Heart right ventricle (tissue), 16 donors: ENCODE data around the gene SGCB. TPM values are rescaled to one million over a fixed set of nuclear protein-coding genes. Genes with fewer than 3 reads are reported as not detected.

Experiments
- ATAC-seq, 8 donors: fragments of 200-7000 bp; cut with Tn5 transposase; one replicate each; pipeline ENCODE4 v1.9.1; 2020; ENCODE audit warnings: mild to moderate bottlenecking in 8 of 8, moderate library complexity in 8 of 8, moderate number of reproducible peaks in 1 of 8
- DNase-seq, 2 donors: peaks; one replicate each; pipeline ENCODE4 v3.0.0-alpha.2; 2020
- H3K27ac ChIP-seq, 10 donors: fragments of 200-600 bp; sonication (generic) in 2 of 10; one replicate each; pipeline versions ENCODE4 v1.5.0 to v1.8.0; 2020 to 2022; ENCODE audit warnings: mild to moderate bottlenecking in 3 of 10
- H3K27me3 ChIP-seq, 7 donors: fragments of 200-600 bp; one replicate each; pipeline ENCODE4 v1.8.0; 2021 to 2022; ENCODE audit warnings: mild to moderate bottlenecking in 2 of 7
- H3K36me3 ChIP-seq, 9 donors: fragments of 200-600 bp; sonication (generic) in 1 of 9; one replicate each; pipeline versions ENCODE4 v1.5.0 to v1.8.0; 2020 to 2022; ENCODE audit warnings: mild to moderate bottlenecking in 2 of 9
- H3K4me1 ChIP-seq, 9 donors: fragments of 200-600 bp; sonication (generic) in 1 of 9; one replicate each; pipeline versions ENCODE4 v1.5.0 to v1.8.0; 2020 to 2022; ENCODE audit warnings: mild to moderate bottlenecking in 4 of 9
- H3K4me3 ChIP-seq, 10 donors: fragments of 200-600 bp; sonication (generic) in 2 of 10; one replicate each; pipeline versions ENCODE4 v1.5.0 to v1.8.0; 2020 to 2022; ENCODE audit warnings: mild to moderate bottlenecking in 7 of 10, moderate library complexity in 2 of 10
- H3K9me3 ChIP-seq, 11 donors: fragments of 200-600 bp in 10 of 11; sonication (generic) in 2 of 11; one replicate each; pipeline versions ENCODE4 v1.5.0 to v1.8.0; 2013 to 2022; ENCODE audit warnings: mild to moderate bottlenecking in 2 of 11, control low read depth in 1 of 11, moderate library complexity in 1 of 11
- CTCF ChIP-seq, 9 donors: fragments of 200-600 bp; sonication (generic) in 2 of 9; IDR thresholded peaks; one replicate each; pipeline versions ENCODE4 v1.5.0 to v1.8.0; 2021 to 2022; ENCODE audit warnings: antibody characterized with exemption in 9 of 9, mild to moderate bottlenecking in 5 of 9, moderate library complexity in 1 of 9
- WGBS, 2 donors: extraction: QIAGEN DNeasy Blood & Tissue Kit; methylation state at CpG; one replicate each; pipeline ENCODE4 v1.1.7; 2013; ENCODE audit warnings: inconsistent platforms in 1 of 2; 5-methylcytosine and 5-hydroxymethylcytosine counted together
- intact Hi-C, 10 donors: fragments of 100-400 bp; cut with DNase I; formaldehyde crosslinking; loops; one replicate each; pipeline versions ENCODE4 v1.11.1 to v1.14.2; 2022
- polyA plus RNA-seq, 2 donors: library from polyadenylated mRNA; stranded (reverse); fragments of 200-250 nt; gene quantifications; one replicate each; pipeline ENCODE4 v1.2.3, GENCODE V29; 2013
- total RNA-seq, 10 donors: library from RNA; stranded (reverse); fragmentation: NEBNext Ultra II Directional in 3 of 10; extraction: Animal tissue kit (Norgen Biotek cat#: 25700) in 3 of 10; gene quantifications; one replicate each; pipeline versions ENCODE4 v1.2.1 to v1.2.4, GENCODE V29; 2021 to 2023
- donor health status: Arrhythmogenic right ventricular cardiomyopathy.
- donor health status: ischemic (EF 13 %, LVEDD 7.1; RV severe dilation, severe dysfunction).
- donor health status: healthy with polysubstance abuse.
- donor health status: DM: no; HTN: yes; CAD: no.
- donor health status: DM: no; HTN: no; CAD: no.
- donor health status: ischemic (EF 25% LVEDD 6.9; RV normal size, moderate dysfunction).
- donor health status: ischemic (EF 25% LVEDD 5.7; RV mildly dilated, moderate dysfunction).
- donor health status: healthy.
- donor health status: DM: yes; HTN: yes; CAD: no.
- donor health status: Ischemic cardiomyopathy.
- donor health status: ischemic (EF 35%, LVEDD 5.7; RV mildly dilated, moderate dysfunction).
- donor health status: nonischemic (EF 11% LVEDD 7.7; RV severe dilation, severe dysfunction).
- donor health status: DM: yes; HTN: yes; CAD: no.
- donor health status: PGD.
- donor health status: ischemic (EF 29% LVEDD 5.4; RV normal size, mild dysfunction).
- donor health status: nonischemic (EF 23%, LVEDD 6.1; RV moderate dilation, normal function).

SGCB gene
- total and polyA plus RNA-seq, 12 donors, result 14.3 to 124 (median 89.4) TPM

GRCh38 chr4:52006887-52007286, 31.2 kb downstream of the SGCB start:
- 97 to 98% methylated on average over 4 of the region's 4 CpGs for WGBS, 2 donors
- no peak for ATAC-seq
- intact Hi-C loops, result no loop called here

GRCh38 chr4:52005604-52006273, 32.4 kb downstream of the SGCB start:
- no peaks in the 10 kb centered on the region for H3K4me1 ChIP-seq

More at GRCh38 chr4:52006887-52007286, 31.2 kb downstream of the SGCB start:
- H3K27ac ChIP-seq, result no peak overlapping the region
- H3K4me3 ChIP-seq, result no peak overlapping the region
- TF ChIP-seq CTCF (IDR thresholded peaks at IDR 0.05), result no peak
- peaks cover 0 to 26% (median 0%) of the 10 kb centered on the region in 9 donors for H3K36me3 ChIP-seq
- H3K9me3 ChIP-seq, result peaks cover 0 to 4% (median 0%) of the 10 kb centered on the region in 11 donors
- DNase-seq, result no peak
- H3K27me3 ChIP-seq, result no peaks in the 10 kb centered on the region
- H3K4me1 ChIP-seq, result no peaks in the 10 kb centered on the region

DNA sequence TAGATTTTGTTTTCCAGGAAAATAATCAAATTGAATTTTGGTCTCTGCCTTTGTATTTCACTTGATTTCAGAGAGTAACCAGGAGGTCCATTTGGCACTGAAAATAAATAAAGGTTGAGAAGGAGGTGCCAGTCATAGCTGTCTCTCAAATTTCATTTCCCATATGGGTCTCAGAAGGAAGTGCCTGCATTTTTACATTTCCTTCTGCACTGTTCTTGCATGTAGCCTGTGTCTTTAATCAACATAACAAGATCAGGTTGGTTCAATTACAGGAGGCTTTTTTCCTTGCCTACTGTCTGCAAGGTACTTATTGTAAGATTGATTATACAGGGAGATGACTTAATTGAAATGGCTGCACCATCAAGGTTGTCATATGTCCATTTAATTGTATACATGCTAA, 33.7 kb downstream of the SGCB start:
- TF ChIP-seq CTCF (IDR thresholded peaks at IDR 0.05), result no peak
- no peaks in the 10 kb centered on the region for H3K4me1 ChIP-seq
- no peak for ATAC-seq
- H3K27me3 ChIP-seq, result no peaks in the 10 kb centered on the region
- intact Hi-C loops, result no loop called here
- H3K4me3 ChIP-seq, result no peak overlapping the region
- peaks cover 0 to 4% (median 0%) of the 10 kb centered on the region in 11 donors for H3K9me3 ChIP-seq
- H3K36me3 ChIP-seq, result peaks cover 0 to 7% (median 0%) of the 10 kb centered on the region in 9 donors
- DNase-seq, result no peak
- H3K27ac ChIP-seq, result no peak overlapping the region

More at GRCh38 chr4:52005604-52006273, 32.4 kb downstream of the SGCB start:
- peaks cover 0 to 4% (median 0%) of the 10 kb centered on the region in 11 donors for H3K9me3 ChIP-seq
- WGBS, 2 donors, result 91 to 93% methylated on average over 1 of the region's 2 CpGs
- H3K27ac ChIP-seq, result no peak overlapping the region
- no peak overlapping the region for H3K4me3 ChIP-seq
- no peak for TF ChIP-seq CTCF (IDR thresholded peaks at IDR 0.05)
- intact Hi-C loops, result no loop called here
- ATAC-seq (no peak), DNase-seq (no peak)
- H3K36me3 ChIP-seq, result peaks cover 0 to 14% (median 0%) of the 10 kb centered on the region in 9 donors
- no peaks in the 10 kb centered on the region for H3K27me3 ChIP-seq

DNA sequence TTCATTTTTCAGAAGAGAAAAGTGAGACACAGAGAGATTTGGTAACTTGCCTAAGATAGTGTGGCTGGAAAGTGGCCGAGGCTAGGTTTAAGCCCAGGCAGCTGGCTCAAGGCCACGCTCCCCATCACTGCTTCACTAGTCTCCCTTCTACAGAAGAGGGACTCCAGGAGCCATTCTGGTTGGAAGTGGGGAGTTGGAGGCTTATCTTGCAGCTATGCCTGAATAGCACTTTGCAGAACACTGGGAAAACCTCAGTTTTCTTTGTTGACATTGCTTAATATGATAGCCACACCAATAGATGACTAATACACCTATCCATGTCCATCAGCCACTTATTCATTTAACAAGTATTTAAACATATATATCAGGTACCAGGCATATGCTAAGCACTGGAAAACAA, 36.5 kb downstream of the SGCB start:
- no peak for TF ChIP-seq CTCF (IDR thresholded peaks at IDR 0.05)
- ATAC-seq (no peak), DNase-seq (no peak)
- Histone ChIP-seq H3K9me3 (no peaks in the 10 kb centered on the region), H3K27ac (no peak overlapping the region), H3K4me1 (no peaks in the 10 kb centered on the region), H3K36me3 (peaks cover 0 to 3% (median 0%) of the 10 kb centered on the region in 9 donors), H3K27me3 (no peaks in the 10 kb centered on the region), H3K4me3 (no peak overlapping the region)
- WGBS, 2 donors, result 83 to 90% methylated on average over 2 of the region's 2 CpGs
- intact Hi-C loops, result no loop called here
